Osteoblast (primary cell): ENCODE data around the gene ADARB2. TPM values are rescaled to one million over a fixed set of nuclear protein-coding genes. Genes with fewer than 3 reads are reported as not detected.

Experiments used
- DNase-seq: peaks from one replicate; pipeline ENCODE4 v3.0.0; 2011; ENCODE audit warnings: low spot score, mixed read lengths; ENCODE audit not compliant: insufficient read length; ENCODE audit errors: missing footprints
- H2AFZ ChIP-seq: 2 replicates; pipeline ENCODE4 v1.6.0; 2011; ENCODE audit warnings: mild to moderate bottlenecking, low read length
- H3K27ac ChIP-seq: 2 replicates; pipeline ENCODE4 v1.5.1; 2011; ENCODE audit warnings: mild to moderate bottlenecking, low read depth, low read length, moderate library complexity
- H3K27me3 ChIP-seq: 2 replicates; pipeline ENCODE4 v1.6.0; 2012; ENCODE audit warnings: mild to moderate bottlenecking, control low read depth, inconsistent platforms, low read length, moderate library complexity; ENCODE audit not compliant: insufficient read depth
- H3K36me3 ChIP-seq: 2 replicates; pipeline ENCODE4 v1.5.1; 2011; ENCODE audit warnings: mild to moderate bottlenecking, low read length, control low read depth, moderate library complexity; ENCODE audit not compliant: insufficient read depth
- H3K4me1 ChIP-seq: 2 replicates; pipeline ENCODE4 v1.5.1; 2011; ENCODE audit warnings: mild to moderate bottlenecking, low read length, control low read depth, moderate library complexity; ENCODE audit not compliant: insufficient read depth
- H3K4me2 ChIP-seq: 2 replicates; pipeline ENCODE4 v1.6.0; 2011; ENCODE audit warnings: mild to moderate bottlenecking, low read length; ENCODE audit not compliant: insufficient read depth
- H3K4me3 ChIP-seq: fragments of 200-600 bp; sonication (generic); 3 replicates; pipeline ENCODE4 v1.5.1; 2012; ENCODE audit warnings: mild to moderate bottlenecking, low read length, inconsistent platforms; ENCODE audit not compliant: insufficient read depth
- H3K79me2 ChIP-seq: 2 replicates; pipeline ENCODE4 v1.6.0; 2012; ENCODE audit warnings: mild to moderate bottlenecking, low read length, control low read depth, inconsistent platforms; ENCODE audit not compliant: insufficient read depth
- H3K9me3 ChIP-seq: 2 replicates; pipeline ENCODE4 v1.5.1; 2011; ENCODE audit warnings: low read depth, low read length, control low read depth
- H4K20me1 ChIP-seq: 2 replicates; pipeline ENCODE4 v1.6.0; 2012; ENCODE audit warnings: mild to moderate bottlenecking, low read length, control low read depth; ENCODE audit not compliant: insufficient read depth
- total RNA-seq: library from RNA; depleted of rRNA; stranded (reverse); fragments of >200 nt; gene quantifications from 2 replicates; pipeline ENCODE4 v1.2.3, GENCODE V29; 2012
- TF ChIP-seq, protein P1 (sequence below): IDR thresholded peaks from 2 replicates; pipeline ENCODE4 v1.5.1; 2011; ENCODE audit warnings: mild to moderate bottlenecking, low read depth, low read length, moderate library complexity; ENCODE audit errors: extremely low read depth

Gene ADARB2
- total RNA-seq, 1 donor, result not detected

DNA sequence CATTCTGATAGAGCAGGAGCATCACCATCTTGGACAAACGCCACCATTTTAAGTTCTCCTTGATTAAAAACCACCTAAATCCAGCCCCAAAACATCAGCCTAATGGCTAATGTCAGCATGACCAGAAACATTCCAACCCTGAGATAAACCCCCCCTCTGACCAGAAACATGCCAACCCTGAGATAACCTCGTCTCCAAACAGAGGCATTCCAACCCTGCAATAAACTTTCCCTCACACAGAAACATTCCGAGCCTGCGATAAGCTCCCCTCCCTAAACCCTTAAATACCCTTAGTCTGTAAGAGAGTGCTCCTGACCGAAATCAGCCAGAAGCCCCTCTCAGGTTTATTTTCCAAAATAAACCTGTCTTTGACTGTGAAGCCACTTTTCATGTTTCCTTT is 76.5 kb downstream of the ADARB2 start:
- Histone ChIP-seq H3K4me2 (no peak overlapping the region), H3K79me2 (no peaks in the 10 kb centered on the region), H3K9me3 (no peaks in the 10 kb centered on the region), H3K36me3 (no peaks in the 10 kb centered on the region), H3K27me3 (no peaks in the 10 kb centered on the region), H3K4me3 (no peak overlapping the region), H3K4me1 (no peaks in the 10 kb centered on the region), H3K27ac (no peak overlapping the region), H4K20me1 (no peaks in the 10 kb centered on the region), H2AFZ (no peak overlapping the region)
- DNase-seq, result peak; percentile 29
- TF ChIP-seq, protein P1, sequence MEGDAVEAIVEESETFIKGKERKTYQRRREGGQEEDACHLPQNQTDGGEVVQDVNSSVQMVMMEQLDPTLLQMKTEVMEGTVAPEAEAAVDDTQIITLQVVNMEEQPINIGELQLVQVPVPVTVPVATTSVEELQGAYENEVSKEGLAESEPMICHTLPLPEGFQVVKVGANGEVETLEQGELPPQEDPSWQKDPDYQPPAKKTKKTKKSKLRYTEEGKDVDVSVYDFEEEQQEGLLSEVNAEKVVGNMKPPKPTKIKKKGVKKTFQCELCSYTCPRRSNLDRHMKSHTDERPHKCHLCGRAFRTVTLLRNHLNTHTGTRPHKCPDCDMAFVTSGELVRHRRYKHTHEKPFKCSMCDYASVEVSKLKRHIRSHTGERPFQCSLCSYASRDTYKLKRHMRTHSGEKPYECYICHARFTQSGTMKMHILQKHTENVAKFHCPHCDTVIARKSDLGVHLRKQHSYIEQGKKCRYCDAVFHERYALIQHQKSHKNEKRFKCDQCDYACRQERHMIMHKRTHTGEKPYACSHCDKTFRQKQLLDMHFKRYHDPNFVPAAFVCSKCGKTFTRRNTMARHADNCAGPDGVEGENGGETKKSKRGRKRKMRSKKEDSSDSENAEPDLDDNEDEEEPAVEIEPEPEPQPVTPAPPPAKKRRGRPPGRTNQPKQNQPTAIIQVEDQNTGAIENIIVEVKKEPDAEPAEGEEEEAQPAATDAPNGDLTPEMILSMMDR, result no peak

DNA sequence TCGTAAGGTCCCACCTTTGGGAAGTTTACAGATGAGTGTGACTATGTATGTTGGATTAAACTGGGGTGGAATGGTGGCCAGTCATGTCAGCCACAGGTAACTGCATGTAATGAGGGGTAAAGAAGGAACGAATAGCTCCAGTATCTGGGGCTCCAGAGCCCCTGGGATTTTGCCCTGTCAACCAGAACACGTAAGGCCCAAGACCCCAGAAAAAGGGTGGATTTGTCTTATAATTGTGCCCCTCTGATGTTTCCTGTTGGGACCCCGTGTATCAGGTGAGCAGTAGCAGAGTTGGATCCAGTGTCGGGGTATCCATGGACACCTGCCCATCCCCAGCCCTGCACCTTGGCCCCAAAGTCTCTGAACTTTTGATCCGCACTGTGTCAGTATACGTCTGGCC is 76.9 kb downstream of the ADARB2 start:
- no peaks in the 10 kb centered on the region for H3K27me3 ChIP-seq
- H3K79me2 ChIP-seq, result no peaks in the 10 kb centered on the region
- H3K4me3 ChIP-seq, result no peak overlapping the region
- DNase-seq, result peak; percentile 77
- no peaks in the 10 kb centered on the region for H4K20me1 ChIP-seq
- no peak overlapping the region for H3K4me2 ChIP-seq
- no peaks in the 10 kb centered on the region for H3K4me1 ChIP-seq
- no peak overlapping the region for H3K27ac ChIP-seq
- TF ChIP-seq, protein P1, result no peak
- no peaks in the 10 kb centered on the region for H3K36me3 ChIP-seq
- H2AFZ ChIP-seq, result no peak overlapping the region
- no peaks in the 10 kb centered on the region for H3K9me3 ChIP-seq

DNA sequence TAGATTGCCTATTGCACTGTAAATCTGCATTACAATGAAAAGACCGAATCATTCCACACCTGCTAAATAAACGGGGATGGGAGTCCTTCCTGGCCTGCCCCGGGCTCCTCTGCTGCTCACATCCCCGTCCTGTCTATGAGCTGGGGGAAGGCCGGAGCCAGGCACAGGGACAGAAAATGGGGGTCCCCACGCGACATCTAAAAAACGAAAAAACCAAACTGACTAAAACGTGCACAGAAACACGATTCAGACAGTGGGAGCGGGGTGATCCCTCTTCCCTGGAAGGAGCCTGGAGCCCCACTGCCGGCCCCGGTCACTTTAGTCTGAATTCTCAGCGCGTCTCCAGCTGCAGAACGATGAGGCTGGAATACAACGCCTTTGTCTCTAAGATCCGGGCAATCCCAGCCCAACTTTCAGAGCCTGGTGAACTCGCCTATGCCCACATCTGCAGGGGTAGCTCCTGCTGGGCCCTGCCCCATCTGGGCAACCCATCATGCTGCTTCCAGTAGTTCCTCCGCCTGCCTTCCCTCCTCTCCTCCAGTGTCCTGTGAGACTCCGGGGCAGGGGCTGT is 78.0 kb downstream of the ADARB2 start:
- Histone ChIP-seq H3K4me2 (no peak overlapping the region), H3K36me3 (no peaks in the 10 kb centered on the region), H3K9me3 (no peaks in the 10 kb centered on the region), H4K20me1 (no peaks in the 10 kb centered on the region), H3K4me3 (no peak overlapping the region), H3K79me2 (no peaks in the 10 kb centered on the region), H3K4me1 (no peaks in the 10 kb centered on the region), H3K27ac (no peak overlapping the region), H2AFZ (no peak overlapping the region), H3K27me3 (no peaks in the 10 kb centered on the region)
- DNase-seq, result no peak
- TF ChIP-seq, protein P1, result no peak

DNA sequence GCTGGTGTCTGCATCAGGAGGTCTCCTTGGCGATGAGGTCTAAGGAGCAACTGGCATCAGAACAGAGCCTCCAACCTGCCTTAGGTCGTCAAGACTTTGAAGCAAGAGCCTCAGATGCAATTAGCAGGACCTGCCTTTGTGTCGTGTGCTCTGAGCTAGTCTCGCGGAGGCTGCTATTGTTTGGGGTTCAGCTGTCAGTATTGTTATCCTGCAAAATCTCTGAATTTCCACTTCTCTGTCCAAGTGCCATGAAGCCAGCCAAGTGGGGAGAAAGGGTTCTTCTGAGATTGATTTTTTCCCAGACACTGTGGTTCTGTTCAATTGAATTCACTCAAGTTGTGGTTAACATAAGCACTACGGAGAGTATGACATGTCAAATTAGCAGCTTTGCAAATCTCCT is 78.7 kb downstream of the ADARB2 start:
- no peak overlapping the region for H3K4me2 ChIP-seq

More for the DNA sequence above, 78.7 kb downstream of the ADARB2 start:
- no peaks in the 10 kb centered on the region for H4K20me1 ChIP-seq
- no peaks in the 10 kb centered on the region for H3K27me3 ChIP-seq
- H3K9me3 ChIP-seq, result no peaks in the 10 kb centered on the region
- TF ChIP-seq, protein P1, result no peak
- DNase-seq, result no peak
- no peak overlapping the region for H2AFZ ChIP-seq
- no peaks in the 10 kb centered on the region for H3K36me3 ChIP-seq
- H3K27ac ChIP-seq, result no peak overlapping the region
- no peaks in the 10 kb centered on the region for H3K4me1 ChIP-seq
- no peak overlapping the region for H3K4me3 ChIP-seq
- H3K79me2 ChIP-seq, result no peaks in the 10 kb centered on the region
